C4-2B (cell line): ENCODE results near the gene SEMA5A.

Experiments
- CTCF ChIP-seq: fragments of 450-650 bp; conservative IDR thresholded peaks from 2 replicates; pipeline ENCODE4 v1.5.1; 2017; ENCODE audit warnings: mild to moderate bottlenecking
- ZFX ChIP-seq: fragments of 450-650 bp; IDR thresholded peaks from 2 replicates; pipeline ENCODE4 v1.6.1; 2017

GRCh38 chr5:9516591-9516990, 29.3 kb downstream of the SEMA5A start:
- peak; percentile 22 for TF ChIP-seq CTCF
- TF ChIP-seq ZFX: no peak
